Epithelial cell of alveolus of lung (primary cell): ENCODE results near the gene RPUSD4. TPM values are rescaled to one million over a fixed set of nuclear protein-coding genes. Genes with fewer than 3 reads are reported as not detected.

Source experiments
- total RNA-seq: library from RNA; depleted of rRNA; stranded (reverse); fragments of >200 nt; gene quantifications from 2 replicates; pipeline ENCODE4 v1.2.1, GENCODE V29; 2015

RPUSD4 gene, protein sequence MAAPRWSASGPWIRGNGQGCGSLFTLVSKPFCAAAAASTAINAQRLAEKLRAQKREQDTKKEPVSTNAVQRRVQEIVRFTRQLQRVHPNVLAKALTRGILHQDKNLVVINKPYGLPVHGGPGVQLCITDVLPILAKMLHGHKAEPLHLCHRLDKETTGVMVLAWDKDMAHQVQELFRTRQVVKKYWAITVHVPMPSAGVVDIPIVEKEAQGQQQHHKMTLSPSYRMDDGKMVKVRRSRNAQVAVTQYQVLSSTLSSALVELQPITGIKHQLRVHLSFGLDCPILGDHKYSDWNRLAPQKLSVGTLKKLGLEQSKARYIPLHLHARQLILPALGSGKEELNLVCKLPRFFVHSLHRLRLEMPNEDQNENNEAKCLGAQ
- 14.5 and 25.2 TPM in 2 replicates for total RNA-seq

GRCh38 chr11:126211236-126212088 lies at the start of gene RPUSD4, which contains the start of gene FAM118B:
Gene RPUSD4, minus strand, starts transcription at chr11:126211650. Its CDS starts 12 bp downstream, at chr11:126211638.
Gene FAM118B, plus strand, starts transcription at chr11:126211782. Its CDS starts 23,220 bp downstream, at chr11:126235002.

Other genes with a start within 250 kb of the RPUSD4 start
- gene CDON, start 148.8 kb downstream of the RPUSD4 start, total RNA-seq = 1.3 and 12.1 TPM in 2 replicates
- gene FAM118B, start 132 bp upstream of the RPUSD4 start, total RNA-seq = 10.3 and 16.0 TPM in 2 replicates
- 75.1 and 112 TPM in 2 replicates for gene SRPRA, start 57.2 kb upstream of the RPUSD4 start, total RNA-seq
- 20.7 and 25.9 TPM in 2 replicates for gene FOXRED1, start 57.5 kb upstream of the RPUSD4 start, total RNA-seq
- gene TIRAP, start 71.4 kb upstream of the RPUSD4 start, total RNA-seq = 3.5 and 5.0 TPM in 2 replicates
- 13.1 and 22.1 TPM in 2 replicates for gene DCPS, start 92.4 kb upstream of the RPUSD4 start, total RNA-seq
- gene ST3GAL4, start 144.0 kb upstream of the RPUSD4 start, total RNA-seq = 32.2 and 33.9 TPM in 2 replicates